ENCODE results near the gene ERBB2.

ERBB2 gene

DNA sequence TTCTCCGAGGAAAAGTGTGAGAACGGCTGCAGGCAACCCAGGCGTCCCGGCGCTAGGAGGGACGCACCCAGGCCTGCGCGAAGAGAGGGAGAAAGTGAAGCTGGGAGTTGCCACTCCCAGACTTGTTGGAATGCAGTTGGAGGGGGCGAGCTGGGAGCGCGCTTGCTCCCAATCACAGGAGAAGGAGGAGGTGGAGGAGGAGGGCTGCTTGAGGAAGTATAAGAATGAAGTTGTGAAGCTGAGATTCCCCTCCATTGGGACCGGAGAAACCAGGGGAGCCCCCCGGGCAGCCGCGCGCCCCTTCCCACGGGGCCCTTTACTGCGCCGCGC, at the start of gene ERBB2:
ERBB2 (plus strand) TSS at position 247 of the 330 bp plus-strand sequence. CDS start 175 bp downstream, outside the sequence.
- DNase-seq (ENCODE audit: low read depth, low spot score): no peak

DNA sequence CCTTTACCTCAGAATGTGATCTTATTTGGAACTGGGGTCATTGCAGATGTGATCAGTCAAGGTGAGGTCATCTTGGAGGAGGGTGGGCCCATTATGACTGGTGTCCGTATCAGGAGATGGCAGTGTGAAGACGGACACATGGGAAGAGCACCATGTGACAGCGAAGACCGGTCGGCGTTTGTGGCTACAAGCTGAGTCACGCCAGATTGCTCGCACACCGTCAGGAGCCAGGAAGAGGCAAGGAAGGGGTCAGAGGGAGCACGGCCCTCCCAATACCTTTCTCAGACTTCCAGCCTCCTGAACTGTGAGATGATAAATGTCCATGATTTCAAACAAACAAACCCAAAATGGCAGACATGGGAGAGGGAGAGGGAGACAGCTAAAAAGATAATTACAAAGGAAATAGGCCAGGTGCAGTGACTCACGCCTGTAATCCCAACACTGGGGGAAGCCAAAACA, 49.7 kb upstream of the ERBB2 start:
- no peak for DNase-seq (ENCODE audit: low read depth, low spot score)

DNA sequence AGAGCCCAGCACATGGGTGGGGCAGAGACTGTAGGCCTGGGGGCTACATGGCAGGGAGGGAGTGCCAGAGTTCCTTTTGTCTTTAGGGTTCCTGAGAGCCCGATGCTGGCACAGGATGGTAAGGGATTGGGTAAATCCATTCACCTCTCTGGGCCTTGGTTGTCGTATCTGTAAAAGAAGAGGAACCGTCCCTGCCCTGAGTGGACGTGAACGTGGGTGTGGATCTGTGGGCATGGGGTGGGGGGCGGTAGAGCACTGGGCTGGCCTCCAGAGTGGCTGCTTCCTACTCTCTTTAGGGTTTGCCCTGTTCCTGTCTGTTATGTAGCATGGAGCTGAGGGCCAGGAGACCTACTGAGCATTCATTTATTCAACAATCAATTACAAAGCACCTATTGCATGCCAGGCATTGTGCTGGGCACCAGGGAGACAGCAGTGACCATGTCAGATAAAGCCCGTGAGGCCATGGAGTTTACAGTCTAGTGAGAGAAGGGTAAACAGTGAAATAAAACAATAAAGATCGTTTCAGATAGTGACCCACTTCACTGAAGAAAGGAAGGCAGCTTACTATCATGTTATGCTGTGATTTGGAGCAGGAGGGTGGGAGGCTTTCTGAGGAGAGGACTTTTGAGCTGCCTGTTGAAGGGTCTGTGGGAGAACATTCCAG, 47.8 kb upstream of the ERBB2 start:
- no peak for DNase-seq (ENCODE audit: low read depth, low spot score)

DNA sequence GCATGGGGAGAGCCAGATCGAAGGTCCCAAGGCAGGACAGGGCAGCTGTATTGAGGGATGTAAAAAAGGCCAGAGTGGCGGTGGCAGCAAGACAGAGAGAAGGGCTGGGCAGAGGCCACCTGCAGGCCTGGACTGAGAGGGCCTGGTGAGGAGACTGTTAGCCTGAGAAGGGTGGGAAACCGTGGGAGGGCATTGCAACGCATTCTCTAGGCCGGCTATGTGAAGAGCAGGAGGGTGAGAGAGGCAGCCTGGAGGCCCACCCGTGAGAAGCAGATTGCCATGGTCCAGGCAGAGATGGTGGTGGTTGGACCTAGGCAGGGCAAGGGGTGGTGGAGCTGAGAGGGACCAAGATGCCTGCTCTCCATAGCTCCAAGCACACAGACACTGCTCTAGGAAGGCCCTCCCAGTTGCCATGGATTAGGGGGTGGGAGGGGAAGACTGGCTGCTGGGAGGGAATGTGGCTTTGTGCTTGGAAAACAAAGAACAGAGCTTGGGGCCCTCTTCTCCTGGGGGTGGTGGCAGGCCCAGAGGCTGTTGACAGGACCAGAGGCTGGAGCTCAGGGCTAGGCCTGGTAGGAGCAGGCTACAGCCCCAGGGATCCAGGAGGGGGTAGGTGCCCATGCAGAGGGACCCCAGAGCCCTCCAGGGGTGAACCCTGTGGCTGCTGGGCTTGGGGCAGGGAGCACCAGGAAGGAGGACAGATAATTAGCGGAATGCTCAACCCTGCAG, 47.1 kb upstream of the ERBB2 start:
- DNase-seq (ENCODE audit: low read depth, low spot score): no peak

DNA sequence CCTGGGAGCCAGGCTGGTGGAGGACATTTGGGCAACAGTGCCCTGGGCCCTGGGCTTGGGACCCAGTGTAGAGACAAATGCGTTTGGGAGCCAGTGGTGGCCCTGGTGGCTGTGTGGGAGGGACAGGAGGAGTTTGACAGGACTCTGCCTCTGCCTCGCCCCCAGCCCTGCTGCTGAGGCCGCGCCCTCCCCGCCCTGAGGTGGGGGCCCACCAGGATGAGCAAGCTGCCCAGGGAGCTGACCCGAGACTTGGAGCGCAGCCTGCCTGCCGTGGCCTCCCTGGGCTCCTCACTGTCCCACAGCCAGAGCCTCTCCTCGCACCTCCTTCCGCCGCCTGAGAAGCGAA, 46.6 kb upstream of the ERBB2 start:
- no peak for DNase-seq (ENCODE audit: low read depth, low spot score)

DNA sequence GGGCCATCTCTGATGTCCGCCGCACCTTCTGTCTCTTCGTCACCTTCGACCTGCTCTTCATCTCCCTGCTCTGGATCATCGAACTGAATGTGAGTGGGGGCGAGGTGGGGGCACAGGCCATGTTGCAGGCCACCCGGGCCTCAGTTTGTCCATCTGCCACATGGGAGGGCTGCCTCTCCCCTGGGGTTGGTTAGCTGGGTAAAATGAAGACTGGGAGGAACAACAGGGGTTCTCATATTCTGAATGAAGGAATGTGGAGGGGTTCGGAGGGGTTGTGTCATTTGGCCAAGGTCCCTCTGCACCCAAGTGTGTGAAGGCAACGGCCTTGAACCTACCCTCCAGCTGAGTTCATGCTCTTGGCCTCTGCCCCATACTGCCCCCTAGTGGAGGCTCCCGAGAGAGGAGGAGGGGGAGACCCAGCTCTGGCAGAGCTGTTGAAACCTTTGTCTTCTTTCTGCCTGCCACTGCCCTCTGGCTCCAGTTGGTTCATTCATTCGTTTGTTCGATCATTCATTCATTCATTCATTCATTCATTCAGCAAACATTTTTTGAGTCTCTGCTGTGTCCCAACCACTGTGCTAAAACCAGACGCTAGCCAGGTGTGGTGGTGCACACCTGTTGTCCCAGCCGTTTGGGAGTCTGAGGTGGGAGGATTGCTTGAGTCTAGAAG, 46.1 kb upstream of the ERBB2 start:
- peak; percentile 63 for DNase-seq (ENCODE audit: low read depth, low spot score)

DNA sequence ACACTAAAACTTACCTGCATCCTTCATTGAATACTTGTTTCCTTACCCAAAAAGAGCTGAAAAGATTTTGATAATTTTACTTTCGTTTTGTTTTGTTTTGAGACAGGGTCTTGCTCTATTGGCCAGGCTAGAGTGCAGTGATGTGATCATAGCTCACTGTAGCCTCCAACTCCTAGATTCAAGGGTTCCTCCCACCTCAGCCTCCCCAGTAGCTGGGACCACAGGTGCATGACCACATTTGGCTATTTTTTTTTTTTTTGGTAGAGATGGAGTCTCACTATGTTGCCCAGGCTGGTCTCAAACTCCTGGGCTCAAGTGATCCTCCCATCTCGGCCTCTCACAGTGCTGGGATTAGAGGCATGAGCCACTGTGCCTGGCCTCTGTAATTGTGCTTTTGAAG, 44.8 kb upstream of the ERBB2 start:
- DNase-seq (ENCODE audit: low read depth, low spot score): no peak

DNA sequence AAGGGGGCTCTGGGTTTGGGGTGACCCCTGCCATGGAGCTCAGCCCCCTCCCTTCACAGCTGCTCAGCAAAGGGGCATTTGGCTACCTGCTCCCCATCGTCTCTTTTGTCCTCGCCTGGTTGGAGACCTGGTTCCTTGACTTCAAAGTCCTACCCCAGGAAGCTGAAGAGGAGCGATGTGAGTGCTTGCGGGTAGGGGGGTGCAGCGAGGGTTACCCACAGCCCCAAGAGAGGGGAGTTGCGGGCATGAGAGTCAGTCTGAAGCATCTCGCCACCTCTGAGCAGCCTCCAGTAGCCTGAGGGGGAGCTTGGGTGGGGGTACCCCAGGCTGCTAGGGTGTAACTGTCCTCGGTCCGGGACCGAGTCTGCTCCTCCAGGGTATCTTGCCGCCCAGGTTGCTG, 41.5 kb upstream of the ERBB2 start:
- DNase-seq (ENCODE audit: low read depth, low spot score): no peak

DNA sequence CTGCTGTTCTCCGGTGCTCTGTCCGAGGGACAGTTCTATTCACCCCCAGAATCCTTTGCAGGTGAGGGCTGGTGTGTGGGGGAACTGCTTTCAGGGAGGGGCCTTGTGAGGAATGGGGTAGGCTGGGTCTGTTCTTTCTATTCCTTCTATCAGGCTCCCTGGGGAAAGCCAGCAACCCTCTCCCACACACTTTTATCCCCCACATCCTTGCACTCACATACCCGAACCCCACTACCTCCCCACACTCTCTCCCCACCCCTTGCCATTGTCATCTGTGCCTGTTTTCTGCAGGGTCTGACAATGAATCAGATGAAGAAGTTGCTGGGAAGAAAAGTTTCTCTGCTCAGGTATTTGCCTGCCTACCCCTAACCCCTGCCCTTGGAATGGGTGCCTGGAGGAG, 41.1 kb upstream of the ERBB2 start:
- DNase-seq (ENCODE audit: low read depth, low spot score): no peak

DNA sequence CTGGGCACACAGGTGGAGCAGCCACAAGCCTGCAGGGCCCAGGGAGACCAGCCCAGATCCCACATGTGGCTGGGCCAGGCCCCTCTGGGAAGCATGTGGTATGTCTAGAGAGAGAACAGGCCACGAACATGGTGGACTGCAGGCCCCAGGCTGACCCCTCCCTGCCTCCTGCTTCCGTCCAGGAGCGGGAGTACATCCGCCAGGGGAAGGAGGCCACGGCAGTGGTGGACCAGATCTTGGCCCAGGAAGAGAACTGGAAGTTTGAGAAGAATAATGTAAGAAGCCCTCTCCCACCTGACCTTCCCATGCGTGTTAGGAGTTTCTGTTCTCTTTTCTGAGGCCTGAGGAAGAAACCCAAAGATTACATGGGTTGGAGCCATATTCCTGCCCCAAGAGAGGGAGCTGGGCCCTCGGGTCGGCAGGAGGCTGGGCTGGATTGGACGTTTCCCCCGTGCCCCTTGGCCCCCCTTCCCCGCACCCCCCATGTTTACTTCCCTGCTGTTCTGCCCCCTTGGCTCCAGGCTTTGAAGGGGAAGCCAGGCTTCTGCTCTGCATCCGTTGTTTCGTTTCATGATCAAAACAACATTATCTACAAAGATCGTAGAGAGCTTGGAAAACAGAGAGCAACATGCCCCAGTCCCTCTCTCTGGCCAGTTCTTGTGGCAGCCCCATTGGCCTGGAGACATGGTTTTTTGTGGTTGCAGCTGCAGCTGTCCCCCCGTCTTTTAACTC, 40.4 kb upstream of the ERBB2 start:
- DNase-seq (ENCODE audit: low read depth, low spot score): no peak

DNA sequence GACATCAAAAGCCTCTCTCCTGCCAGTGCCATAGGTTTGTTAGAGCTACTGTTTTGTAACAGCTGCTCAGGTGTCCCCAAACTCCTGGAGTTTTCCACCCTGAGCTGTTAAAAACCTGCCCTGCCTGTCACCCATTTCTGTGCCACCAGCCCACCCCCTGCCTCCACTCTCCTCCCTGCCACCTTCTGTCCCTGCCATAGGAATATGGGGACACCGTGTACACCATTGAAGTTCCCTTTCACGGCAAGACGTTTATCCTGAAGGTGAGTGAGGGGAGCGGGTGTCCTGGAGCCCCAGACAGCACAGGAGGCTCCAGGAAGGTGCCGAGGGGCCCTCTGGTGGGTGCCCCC, 39.9 kb upstream of the ERBB2 start:
- DNase-seq (ENCODE audit: low read depth, low spot score): no peak

DNA sequence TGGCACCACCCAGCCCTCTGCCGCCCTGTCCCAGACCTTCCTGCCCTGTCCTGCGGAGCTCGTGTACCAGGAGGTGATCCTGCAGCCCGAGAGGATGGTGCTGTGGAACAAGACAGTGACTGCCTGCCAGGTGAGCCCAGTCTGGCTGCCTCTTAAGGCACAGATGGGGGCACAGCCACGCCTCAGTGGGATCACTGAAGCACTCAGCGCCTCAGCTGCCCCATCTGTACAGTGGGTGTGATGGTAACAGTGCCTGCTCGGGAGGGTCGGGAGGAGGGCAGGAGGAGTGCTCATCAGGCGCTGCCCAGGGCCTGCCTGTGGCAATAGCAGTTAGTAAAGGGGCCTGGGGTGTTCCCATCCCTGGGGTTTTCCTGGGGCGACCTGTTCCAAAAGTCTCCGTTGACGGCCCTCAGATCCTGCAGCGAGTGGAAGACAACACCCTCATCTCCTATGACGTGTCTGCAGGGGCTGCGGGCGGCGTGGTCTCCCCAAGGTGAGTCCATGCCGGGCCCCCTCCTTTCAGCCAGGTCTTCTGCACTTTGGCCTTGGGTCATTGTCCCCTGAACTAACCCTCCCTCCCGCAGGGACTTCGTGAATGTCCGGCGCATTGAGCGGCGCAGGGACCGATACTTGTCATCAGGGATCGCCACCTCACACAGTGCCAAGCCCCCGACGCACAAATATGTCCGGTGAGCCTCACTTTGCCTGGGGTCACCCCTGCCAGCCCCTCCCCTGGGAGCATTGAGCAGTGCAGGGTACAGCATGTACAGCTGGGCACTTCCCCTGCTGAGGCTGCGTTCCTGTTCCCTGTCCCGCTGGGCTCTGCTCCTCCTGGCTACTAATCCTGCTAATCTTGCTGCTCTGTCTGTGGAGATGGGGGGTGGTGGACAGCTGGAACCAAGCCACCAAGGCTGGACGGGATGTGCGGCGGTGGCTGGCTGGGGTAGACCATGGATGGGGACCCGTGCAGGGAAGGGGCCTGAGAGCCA, 39.2 kb upstream of the ERBB2 start:
- no peak for DNase-seq (ENCODE audit: low read depth, low spot score)

DNA sequence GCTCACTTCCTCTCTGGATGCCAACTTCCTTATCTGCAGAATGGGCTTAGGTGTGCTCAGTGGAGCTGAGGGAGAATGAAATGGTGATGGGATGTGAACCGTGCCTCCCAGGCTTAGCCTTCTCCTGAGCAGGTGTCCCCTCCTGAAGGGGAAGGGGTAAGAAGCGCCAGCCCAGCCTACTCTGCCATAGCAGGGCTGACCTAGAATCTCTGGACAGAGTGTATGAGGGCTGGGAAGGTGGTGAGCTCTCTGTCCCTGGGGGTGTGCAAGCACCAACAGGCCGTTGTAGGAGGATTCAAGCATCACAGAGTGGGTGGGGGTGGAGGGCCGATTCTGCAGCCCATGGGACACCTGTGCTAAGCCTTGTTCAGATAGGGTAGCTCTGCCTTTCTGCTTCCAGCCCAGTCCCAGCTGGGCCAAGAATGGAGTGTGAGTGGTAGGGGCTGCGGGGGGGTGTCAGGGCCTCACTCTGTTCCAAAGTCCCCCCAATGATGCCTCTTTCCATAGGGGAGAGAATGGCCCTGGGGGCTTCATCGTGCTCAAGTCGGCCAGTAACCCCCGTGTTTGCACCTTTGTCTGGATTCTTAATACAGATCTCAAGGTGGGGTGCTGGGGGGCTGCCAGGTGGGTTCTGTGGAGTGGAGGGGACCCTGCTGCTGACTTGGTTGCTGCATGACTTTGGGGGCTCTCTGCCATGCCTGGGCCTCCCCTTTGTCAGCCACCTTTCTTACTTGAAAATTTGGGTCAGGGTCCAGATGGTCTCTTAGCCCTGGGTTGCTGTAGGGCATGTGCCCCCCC, 37.9 kb upstream of the ERBB2 start:
- no peak for DNase-seq (ENCODE audit: low read depth, low spot score)

DNA sequence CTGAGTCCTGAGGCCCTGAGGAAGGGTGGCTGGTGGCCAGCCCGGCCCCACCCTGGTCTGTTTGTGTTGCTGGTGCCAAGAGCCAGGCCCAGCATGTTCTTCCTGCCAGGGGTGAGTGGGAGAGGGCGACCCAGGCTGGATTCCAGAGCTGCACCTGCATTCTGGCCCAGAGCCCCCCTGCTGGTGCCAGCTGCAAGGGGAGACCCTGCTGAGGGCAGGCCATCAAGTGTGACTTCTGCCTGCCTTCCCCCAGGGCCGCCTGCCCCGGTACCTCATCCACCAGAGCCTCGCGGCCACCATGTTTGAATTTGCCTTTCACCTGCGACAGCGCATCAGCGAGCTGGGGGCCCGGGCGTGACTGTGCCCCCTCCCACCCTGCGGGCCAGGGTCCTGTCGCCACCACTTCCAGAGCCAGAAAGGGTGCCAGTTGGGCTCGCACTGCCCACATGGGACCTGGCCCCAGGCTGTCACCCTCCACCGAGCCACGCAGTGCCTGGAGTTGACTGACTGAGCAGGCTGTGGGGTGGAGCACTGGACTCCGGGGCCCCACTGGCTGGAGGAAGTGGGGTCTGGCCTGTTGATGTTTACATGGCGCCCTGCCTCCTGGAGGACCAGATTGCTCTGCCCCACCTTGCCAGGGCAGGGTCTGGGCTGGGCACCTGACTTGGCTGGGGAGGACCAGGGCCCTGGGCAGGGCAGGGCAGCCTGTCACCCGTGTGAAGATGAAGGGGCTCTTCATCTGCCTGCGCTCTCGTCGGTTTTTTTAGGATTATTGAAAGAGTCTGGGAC, 37.1 kb upstream of the ERBB2 start:
- no peak for DNase-seq (ENCODE audit: low read depth, low spot score)

DNA sequence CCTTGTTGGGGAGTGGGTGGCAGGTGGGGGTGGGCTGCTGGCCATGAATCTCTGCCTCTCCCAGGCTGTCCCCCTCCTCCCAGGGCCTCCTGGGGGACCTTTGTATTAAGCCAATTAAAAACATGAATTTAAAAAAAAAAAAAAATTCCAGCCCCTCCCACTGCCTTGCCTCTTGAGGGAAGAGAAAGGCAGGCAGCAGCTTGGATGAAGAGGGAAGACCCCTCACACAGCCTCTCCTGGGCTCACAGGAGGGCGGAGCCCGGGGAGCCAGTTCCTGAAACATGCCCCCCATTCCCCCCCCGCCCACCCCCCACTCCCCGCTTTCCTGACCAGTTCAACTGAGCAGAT, 36.5 kb upstream of the ERBB2 start:
- DNase-seq (ENCODE audit: low read depth, low spot score): no peak

DNA sequence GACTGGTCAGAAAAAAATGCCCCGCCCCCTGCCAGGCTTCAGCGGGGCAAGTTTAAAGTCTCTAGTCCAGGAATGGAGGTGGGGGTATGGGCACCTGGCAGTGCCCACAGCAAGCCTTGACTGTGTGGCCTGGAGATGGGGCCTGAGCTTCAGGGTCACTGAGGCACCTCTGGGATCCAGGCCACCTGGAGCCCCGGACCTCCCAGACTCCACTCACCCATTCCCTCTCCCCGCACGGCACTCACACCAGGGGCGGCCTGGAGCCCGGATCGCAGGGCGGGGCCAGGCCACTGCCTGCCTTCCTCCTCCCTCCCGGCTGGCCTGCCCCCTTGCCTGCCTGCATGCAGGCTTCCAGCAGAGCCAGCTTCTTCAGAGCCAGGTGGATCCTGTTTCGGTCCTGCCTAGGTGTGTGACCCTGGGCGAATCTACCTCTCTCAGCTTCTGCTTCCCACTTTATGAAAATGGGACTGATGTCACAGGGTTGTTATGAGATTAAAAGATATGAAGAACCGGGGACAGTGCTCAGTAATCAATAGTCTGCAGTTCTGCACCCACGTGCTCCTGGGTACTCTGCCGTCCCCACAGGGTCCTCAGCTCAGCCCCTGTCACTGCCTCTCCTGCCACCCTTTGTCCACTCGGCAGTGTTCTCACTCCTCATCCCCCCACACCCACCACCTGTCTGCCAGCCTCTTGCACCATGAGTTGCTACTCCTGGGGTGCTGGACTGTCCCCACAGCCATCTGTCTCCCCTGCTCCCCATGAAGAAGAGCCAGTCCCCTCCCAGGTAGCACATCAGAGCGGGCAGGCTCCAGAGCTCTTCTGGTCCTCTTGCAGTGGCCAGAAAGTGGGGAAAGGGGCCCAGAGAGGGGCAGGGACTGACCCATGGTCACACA, 35.9 kb upstream of the ERBB2 start:
- DNase-seq (ENCODE audit: low read depth, low spot score): no peak

DNA sequence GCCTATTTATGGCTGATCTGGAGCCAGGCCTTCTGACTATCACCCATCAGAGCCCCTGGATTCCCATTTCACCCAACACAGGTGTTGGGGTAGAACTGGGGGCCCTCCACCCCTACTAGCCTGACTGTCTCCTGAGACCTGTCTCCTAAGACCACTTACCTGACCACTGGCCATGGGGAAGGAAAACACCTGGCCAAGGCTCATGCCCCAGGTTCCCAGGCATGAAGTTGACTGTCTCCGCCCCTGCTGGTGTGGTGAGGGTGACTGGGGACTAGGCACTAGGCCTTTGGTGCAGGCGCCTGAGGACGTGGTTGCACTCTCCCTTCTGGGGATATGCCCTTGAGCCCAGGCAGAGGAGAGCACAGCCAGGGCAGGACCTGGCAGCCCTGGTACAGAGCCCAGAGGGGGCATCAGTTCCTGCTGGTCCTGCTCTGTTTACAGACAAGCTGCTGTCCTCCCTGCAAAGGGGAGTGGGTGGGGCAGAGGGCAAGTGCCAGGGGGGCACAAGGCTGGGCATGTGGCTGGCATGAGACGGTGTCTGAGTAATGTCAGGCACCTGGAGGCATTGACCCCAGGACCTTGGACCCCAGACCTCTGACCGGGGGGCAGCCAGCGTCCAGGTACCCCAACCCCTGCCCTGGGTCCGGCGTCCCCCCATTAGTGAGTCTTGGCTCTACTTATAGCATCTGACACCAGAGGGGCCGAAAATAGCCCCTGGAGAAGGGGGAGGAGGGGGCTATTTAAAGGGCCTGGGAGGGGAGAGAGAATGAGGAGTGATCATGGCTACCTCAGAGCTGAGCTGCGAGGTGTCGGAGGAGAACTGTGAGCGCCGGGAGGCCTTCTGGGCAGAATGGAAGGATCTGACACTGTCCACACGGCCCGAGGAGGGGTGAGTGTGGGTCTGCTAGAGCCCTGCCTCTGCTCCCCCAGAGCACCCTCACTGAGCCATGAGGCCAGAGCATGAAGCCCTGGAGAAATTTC, 35.0 kb upstream of the ERBB2 start, which contains the start of gene TCAP:
TCAP (plus strand) TSS at position 769 of the 981 bp plus-strand sequence; CDS start at position 780, 11 bp downstream.
- DNase-seq (ENCODE audit: low read depth, low spot score): no peak
